Left colon (tissue), 2 donors: Measurements from ENCODE around the gene NOL9. TPM values are rescaled to one million over a fixed set of nuclear protein-coding genes. Genes with fewer than 3 reads are reported as not detected.

Experiments
- ATAC-seq: fragments of 200-7000 bp; cut with Tn5 transposase; one replicate; pipeline ENCODE4 v1.9.1; 2020; ENCODE audit warnings: mild to moderate bottlenecking, moderate library complexity
- DNase-seq, 2 donors: peaks; one replicate each; pipeline ENCODE4 v3.0.0-alpha.2; 2020
- intact Hi-C, 2 donors: fragments of 100-400 bp; cut with DNase I in 1 of 2; cut with micrococcal nuclease in 1 of 2; formaldehyde crosslinking; loops; one replicate each; pipeline versions ENCODE4 v1.11.2 to v1.14.0; 2022; cut with DNase I, micrococcal nuclease
- total RNA-seq, 2 donors: library from RNA; stranded (reverse); fragmentation: NEBNext Ultra II Directional; extraction: Animal tissue kit (Norgen Biotek cat#: 25700); gene quantifications; one replicate each; pipeline ENCODE4 v1.2.1, GENCODE V29; 2021
- donor health status: DM: no; HTN: no; CAD: no.
- donor health status: DM: yes; HTN: yes; CAD: no.

NOL9 gene
- total RNA-seq, 2 donors from 2014 or later: 18.3 to 18.5 TPM

DNA sequence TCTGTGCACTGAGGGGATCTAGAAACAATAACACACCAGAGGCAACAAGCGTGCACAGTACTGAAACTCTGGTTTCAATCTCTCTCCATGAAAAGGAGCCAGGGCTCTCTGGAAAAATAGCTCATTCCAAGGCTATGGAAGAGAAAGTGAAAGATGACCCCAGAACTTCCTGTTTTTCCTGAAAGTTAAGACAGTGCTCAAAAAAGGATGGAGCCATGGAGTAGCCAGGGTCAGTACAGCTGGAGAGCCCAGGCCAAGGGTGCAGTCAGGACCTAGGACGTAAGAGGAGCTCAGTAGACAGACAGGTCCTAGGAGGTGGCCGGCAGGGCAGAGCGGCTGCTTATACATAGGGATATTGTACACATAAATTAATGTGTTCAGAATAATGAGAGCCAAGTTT, 19.1 kb downstream of the NOL9 start:
- no peak for ATAC-seq
- intact Hi-C loops: no loop called here
- DNase-seq: no peak

DNA sequence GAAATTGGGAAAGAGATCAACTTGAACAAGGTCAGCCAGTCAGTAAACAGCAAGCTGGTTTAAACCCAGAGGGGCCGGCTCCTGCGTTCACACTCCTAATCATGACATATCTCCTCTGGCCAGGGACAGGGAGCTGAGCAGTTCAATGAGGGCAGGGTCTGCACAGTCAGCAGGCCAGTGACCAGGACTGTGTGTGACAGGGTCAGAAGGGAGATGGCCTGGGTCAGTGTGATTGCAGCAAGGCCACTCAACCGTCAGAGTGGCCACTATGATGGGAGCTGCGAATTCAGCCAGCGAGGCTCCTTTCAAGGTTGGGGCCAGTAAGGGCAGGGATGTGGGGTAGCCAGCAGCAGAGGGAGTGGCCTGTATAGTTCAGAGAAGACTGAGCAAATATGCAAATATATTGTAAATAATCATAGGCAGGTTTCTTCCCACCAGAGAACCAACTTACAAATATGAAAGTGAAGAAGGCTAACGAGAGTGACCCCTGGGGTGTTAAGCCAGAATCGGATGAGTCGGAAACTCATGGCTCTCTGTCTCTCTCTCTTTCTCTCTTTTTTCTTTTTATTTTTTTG, 20.0 kb downstream of the NOL9 start:
- ATAC-seq (no peak), DNase-seq (no peak)
- intact Hi-C loops: no loop called here

DNA sequence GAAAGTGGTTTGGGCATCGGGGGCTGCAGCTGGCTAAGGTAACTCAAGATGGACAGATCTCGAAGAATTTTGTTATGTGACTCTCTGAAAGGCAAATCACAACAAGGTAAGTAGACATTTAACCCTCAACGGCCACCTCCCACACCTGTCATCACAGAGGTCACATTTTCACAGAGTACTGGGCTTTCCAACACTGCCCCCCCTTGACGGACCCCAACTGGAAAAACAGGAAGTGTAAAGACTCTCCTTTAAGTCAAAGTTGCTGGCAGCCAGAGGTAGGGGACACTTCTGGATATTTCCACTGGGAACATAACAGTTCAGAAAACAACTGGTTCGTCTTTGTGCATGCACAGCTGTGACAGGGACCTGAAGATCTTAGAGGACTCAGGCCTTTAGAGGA, 22.3 kb downstream of the NOL9 start:
- ATAC-seq (no peak), DNase-seq (no peak)
- intact Hi-C loops: no loop called here

DNA sequence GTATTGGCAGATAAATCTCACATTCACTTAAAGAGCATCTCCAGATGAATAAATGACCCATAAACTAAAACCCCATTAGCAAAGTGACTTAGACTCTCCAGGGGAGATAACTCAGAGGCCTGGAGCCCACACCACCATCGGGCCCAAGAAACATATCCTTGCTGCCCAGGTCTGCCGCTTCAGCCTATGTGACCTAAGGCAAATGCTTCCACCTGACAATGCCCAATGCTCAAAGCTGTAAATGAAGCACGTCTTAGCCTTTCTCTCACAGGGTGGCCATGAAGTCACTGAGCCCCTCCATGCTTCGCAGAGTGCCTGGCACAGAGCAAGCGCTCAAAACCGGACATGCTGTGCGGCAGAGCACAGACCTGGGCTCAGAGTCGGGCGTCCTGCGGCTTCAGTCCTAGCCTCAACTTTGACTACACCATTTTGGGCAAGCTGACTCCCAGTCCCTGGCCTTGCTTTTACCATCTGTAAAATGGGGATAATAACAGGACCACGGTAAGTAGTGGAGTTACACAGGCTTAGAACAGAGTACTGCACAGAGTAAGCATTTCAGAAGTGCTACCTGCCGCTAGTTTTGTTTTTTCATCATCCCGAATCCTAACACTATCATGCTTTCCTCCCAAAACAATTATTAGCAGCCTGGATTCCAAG, 23.7 kb downstream of the NOL9 start:
- DNase-seq: no peak
- intact Hi-C loops: no loop called here

DNA sequence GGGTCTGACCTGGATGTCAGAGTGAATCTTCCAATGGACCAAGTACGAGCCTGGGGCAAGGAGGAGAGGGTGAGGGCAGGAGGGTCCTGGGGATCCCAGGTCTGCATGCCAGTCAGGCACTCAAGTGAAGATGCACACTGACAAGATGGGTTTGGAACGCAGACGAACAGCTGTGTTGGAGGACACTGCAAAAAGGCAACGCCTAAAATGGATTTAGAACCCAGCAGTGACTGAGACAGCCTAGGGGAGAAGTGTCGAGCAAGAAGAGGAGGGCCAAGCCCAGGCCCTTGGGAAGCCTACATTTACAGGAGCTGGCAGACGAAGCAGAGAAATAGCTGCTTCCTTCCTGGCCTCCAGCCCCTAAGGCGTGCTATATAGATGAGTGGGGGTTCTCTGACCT, 25.8 kb downstream of the NOL9 start:
- ATAC-seq: no peak
- intact Hi-C loops: no loop called here
- DNase-seq: no peak

More for the DNA sequence above, 23.7 kb downstream of the NOL9 start:
- no peak for ATAC-seq

DNA sequence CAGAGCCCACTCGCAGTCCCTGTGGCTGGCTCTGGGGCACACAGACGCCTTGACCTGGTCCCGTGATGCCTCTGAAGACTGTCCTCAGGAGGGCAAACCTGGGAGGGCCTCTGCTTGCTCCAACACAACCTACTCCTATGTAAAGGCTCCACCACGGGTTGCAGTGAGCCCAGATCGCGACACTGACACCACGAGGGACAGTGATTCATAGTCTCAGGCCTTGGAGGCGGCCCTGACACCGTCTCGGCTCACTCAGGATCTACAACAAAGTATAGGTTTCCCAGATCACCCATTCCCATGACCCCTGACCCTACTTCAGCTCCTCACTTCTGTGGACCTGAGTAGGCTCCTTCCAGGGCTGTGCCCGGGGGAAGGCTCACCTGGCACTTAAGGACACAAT, 28.0 kb downstream of the NOL9 start:
- intact Hi-C loops: no loop called here
- DNase-seq (no peak), ATAC-seq (no peak)

DNA sequence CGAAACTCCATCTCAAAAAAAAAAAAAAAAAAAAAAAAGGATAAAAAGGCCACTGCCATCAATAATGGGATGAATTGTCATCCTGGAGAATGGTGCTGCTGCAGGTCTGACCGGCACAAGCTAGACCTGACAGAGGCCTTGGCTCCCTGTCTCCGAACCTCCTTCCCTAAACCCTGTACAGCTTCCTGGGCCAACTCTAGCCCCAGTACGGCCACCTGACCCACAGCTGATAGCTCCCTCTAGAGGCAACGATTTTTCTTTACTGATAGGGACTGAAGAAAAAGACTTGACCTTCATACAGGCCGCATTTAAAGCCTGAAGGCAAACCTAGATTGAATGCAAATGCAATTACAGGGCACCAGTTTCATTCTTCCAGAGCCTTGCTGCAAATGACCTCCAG, 30.7 kb downstream of the NOL9 start:
- no peak for DNase-seq
- peak; percentile 89 for ATAC-seq
- intact Hi-C loops: no loop called here

DNA sequence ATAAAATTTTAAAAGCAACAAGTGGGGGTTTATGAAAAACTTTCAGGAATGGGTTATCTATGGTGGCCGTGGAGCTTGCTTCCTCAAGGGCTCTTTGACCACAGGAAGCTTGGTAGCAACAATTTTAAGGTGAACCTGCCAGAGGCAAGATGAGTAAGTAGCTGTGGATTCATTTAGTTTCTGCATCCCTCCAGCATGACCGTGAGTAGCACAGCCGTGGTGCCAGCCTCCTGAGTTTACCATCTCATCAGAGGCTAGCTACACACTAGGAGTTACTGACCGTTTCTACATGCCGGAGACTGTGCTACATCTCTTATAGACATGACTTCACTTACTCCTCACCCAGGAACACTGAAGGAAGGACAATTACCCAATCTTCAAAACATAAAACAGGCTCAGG, 32.8 kb downstream of the NOL9 start:
- intact Hi-C loops: no loop called here
- DNase-seq (no peak), ATAC-seq (no peak)

DNA sequence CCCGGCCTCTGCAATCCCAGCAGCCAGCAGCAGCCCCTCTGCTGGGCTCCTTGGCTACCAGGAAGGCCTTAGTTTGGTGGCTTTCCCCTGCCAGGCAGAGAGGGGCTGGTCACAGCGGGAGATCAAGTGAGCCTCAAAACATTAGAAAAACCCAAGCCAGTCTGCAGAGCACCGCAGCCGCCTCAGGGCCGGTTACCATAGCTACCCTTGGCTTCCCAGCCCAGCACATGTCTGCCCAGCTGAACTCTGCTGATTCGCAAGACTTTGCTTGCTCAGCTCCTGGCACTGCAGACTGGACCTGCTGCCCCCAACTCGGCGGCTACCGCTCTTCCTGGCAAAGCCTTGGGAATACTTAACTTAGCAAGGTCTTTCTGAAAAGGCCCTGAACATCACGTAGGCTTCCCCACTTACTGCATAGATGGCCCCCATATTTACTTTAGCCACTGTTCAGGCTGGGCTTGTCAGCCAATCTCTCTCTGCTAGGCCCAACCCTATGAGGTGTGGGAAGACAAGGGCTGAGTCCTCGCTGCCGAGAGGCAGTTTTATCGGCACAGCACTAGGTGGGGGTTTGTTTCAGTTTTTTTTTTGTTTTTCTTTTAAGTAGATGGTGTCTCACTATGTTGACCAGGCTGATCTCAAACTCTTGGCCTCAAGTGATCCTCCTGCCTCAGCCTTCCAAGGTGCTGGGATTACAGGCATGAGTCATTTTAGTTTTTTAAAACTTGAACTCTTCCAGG, 34.2 kb downstream of the NOL9 start:
- intact Hi-C loops: no loop called here
- DNase-seq (no peak), ATAC-seq (no peak)

DNA sequence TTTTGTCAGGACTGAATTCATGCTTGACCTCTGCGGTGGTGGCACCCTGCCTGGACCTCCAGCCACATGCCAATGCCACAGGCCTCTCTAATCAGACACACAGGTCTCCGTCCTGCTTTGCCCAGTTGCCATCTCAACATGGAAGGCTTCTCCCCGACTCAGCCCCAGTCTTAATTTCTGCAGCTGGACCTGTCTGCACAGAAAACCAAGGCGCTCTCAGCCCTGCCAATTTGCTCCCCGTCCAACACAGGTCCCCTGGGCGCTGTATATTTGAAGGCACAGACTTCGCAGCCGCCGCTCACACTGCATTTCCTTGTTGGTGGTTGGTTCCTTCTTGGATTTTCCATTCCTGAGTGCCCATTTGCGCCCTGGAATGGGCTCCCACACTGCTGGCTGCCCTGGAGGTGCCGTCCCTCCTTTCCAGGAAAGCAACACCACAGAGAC, 34.8 kb downstream of the NOL9 start:
- ATAC-seq (no peak), DNase-seq (no peak)
- intact Hi-C loops: no loop called here

DNA sequence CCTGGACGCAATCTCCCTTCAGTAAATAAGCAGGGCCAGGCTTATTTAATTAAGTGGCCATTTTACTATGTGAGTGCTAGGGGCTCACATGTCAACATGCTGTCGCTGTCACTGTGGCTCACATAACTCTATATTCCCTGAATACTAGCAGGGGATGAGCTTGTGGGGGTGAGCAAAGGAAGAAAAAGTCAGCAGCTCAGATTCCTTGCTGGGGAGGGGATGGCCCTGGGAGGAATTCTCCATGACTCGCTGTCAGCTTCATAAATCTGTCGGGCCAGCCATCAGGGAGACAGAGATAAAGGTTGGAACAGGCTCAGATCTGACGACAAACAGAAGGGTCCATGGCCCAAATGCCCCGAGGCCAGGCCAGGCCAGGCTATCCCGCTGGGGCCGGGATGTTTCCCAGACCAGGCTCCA, 36.9 kb downstream of the NOL9 start:
- no peak for ATAC-seq
- intact Hi-C loops: no loop called here
- DNase-seq: no peak

DNA sequence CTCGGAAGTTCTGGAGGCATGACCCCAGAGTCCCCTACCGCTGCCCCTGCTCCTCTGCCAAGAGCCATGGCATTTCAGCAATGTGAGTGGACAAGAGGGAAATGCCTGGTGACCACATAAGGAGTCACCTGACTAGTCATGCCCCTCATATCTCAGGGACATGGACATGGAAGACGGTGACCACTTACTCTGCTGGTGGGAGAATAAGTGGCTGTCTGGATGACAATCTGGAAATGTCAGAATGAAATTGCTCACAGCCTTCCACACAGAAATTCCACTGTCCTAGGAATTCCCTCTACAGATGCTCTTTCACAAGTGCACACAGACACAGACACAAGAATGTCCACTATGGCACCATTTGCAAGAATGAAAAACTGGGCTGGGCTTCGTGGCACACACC, 38.5 kb downstream of the NOL9 start:
- ATAC-seq: no peak
- intact Hi-C loops: no loop called here
- DNase-seq: no peak

DNA sequence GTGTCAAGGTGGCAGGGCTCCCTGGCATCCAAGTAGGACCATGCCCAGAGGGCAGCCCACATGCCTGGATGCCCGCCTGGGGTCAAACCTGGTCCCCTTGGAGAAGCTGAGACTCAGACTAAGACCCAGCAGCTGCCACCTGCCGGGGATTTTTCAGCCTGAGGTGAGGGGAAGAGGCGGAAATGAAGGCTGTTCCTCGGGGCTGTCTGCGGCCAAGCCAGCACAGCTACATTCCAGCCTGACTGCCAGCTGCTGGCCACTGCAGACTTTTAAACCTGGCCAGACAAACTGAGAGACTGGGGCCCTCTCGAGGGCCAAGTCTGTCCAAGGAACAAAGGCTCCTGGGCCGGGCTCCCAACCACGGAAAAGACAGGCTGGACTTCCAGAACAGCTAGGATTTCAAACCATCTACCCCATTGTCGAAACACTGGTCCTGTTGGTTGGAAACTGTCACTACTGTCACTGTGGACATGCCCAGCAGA, 41.0 kb downstream of the NOL9 start:
- intact Hi-C loops: no loop called here
- ATAC-seq: no peak
- no peak for DNase-seq

DNA sequence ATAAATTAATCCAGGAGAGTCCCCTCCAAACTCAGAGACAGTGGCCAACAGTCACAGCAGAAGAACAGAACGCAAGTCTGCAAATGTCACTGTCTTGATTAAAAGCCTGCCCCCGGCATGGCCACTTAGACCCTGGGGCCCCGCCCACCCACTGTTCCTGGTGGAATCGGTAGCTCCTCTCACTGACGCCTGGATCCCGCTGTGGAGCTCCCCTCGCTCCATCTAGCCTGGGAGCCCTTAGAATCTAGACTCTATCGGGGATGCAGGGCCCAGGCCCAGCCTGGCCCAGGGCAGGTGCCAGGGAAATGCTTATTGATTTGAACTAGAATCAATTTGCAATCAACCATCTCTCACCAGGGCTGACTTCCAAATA, 41.4 kb downstream of the NOL9 start:
- DNase-seq (no peak), ATAC-seq (no peak)
- intact Hi-C loops: no loop called here

DNA sequence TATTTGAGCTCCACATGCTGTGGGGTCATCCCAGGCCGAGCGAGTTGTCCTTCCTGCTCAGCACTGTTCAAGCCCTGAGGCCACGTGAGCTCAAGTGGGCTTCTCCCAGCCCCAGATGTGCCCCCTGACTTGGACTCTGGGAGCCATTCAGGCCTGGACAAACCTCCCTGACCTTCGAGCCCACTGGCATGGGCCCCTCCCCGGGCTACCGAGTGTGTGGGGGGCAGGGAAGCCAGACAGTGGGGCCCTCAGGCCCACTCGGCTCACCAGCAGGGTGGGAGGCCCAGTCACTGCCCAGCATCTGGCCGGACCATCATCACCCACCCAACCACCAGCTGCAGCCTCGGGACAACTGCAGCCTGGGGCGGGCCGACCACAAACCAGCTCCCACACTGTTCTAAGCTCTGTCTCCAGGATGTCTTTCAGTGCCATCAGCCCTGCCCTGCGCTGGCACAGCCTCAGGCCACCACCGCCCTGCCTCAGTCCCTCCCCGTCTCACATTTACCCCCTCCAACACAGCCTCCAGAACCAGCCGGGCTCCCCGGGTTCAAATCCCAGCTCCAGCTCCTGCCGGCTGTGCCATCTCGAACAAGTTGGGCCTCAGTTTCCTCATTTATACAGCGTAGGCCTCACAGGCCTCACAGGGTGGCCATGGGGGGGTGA, 41.9 kb downstream of the NOL9 start:
- no peak for ATAC-seq
- intact Hi-C loops: no loop called here
- no peak for DNase-seq

DNA sequence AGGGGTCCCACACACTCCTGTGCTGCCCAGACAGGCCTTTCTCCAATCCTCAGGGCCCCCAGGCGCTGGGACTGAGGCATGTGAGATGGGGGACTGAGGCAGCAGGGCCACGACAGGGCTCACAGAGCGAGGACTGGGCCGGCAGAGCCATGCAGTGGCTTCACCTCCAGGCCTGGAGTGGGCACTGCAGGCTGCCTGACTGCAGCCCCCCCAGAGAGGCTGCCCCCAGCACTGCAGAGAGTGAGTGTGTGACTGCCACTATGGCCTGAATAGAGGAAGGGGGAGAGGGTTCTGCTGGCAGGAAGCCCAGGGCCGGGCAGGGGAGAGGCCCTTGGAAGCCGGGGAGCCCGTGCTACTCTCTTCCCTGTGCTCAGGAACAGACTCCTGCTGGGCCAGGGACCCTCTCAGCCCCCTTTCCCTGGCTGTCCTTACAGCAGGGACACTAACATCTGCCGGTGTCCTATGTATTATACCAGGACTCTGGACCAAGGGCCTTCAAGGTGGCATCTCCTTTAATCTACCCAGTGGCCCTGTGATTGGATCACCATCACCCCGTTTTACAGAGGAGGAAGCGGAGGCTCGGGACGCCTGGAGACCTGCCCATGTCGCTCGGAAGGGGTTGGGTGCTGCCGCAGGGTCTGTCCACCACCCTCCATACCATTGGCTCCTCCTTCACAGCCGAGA, 42.6 kb downstream of the NOL9 start:
- DNase-seq: no peak
- intact Hi-C loops: no loop called here
- no peak for ATAC-seq

DNA sequence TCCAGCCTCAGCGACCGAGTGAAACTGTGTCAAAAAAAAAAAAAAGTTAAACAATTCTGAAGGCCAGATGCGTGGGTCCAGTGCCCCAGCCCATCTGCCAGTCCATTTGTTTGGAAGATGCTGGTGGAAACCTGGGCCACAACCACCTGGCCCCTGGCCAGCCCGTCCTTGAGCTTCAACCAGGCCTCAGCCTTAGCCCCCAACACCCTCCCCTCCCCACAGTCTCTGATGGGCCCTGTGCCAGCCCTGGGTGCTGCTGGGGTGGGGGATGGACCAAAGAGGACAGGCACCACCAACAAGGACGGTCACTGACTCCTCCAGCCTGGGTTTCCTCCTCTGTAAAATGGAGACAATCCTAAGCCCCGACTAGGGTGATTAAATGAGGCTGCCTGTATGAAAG, 43.3 kb downstream of the NOL9 start:
- ATAC-seq (no peak), DNase-seq (no peak)
- intact Hi-C loops: no loop called here

DNA sequence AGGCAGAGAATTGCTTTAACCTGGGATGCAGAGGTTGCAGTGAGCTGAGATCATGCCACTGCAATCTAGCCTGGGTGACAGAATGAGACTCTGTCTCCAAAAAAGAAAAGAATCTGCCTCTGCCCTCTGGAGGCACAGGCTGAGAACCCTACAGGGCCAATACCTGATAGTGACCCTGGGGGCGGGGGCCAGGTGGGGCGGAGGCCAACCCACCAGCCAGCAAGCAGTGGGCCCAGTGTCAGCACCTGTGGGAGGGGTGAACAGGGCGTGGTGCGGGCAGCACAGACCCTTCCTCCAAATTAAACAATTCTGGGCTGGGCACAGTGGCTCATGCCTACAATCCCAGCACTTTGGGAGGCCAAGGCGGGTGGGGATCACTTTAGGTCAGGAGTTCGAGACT, 43.8 kb downstream of the NOL9 start:
- no peak for ATAC-seq
- no peak for DNase-seq
- intact Hi-C loops: no loop called here

DNA sequence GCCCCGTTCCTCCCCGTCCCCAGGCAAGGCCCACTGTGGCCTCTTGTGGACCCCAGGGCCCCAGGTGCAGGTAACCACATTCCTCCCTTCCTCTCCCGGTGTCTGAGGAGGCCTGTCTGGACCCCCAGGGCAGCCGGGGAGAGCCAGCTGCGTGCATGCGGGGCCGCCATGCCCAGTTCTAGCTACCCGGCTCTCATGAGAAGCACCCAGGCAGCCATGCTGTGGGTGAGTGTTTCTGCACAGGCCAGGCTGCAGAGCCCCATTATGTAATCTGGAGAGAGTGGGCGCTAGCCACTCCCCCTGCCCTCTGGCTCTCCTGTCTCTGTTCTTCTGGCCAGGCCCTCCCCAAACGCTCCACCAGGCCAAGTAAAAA, 44.4 kb downstream of the NOL9 start:
- DNase-seq: no peak
- intact Hi-C loops: no loop called here
- ATAC-seq: no peak
